LoVo (cell line): Measurements from ENCODE around the gene EPB41L4A.
"Not testable (repeated sequence)": the region's sequence is repeated elsewhere in the genome, so short reads cannot be mapped to it uniquely, and the experiment has no call there.

Source experiments
- DNase-seq: peaks from one replicate; pipeline ENCODE4 v3.0.0-alpha.2; 2016; ENCODE audit warnings: low spot score

Gene EPB41L4A

DNA sequence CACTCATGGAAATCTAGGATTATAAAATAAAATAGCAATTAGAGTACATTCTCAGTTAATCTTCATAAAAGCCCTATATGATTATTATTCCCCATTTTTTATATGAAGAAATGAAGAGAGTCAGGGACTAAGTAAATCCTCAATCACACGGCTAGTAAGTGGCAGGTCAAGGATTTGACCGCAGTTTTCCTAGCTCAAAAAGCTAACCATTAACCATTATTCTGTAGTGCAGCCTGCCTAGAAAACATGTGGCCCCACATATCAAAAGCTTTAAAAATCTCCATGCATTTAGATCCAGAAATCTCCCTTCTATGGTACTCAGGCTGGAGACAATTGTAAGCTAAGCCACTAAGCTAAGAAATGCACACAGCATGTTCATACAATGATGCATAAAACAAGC is 21.4 kb downstream of the EPB41L4A start:
- DNase-seq = no peak

GRCh38 chr5:112396430-112396829 is 22.6 kb downstream of the EPB41L4A start:
- no peak for DNase-seq

DNA sequence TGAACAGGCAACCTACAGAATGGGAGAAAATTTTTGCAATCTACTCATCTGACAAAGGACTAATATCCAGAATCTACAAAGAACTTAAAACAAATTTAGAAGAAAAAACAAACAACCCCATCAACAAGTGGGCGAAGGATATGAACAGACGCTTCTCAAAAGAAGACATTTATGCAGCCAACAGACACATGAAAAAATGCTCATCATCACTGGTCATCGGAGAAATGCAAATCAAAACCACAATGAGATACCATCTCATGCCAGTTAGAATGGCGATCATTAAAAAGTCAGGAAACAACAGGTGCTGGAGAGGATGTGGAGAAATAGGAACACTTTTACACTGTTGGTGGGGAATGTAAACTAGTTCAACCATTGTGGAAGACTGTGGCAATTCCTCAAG is 23.8 kb downstream of the EPB41L4A start:
- DNase-seq = not testable (repeated sequence)

DNA sequence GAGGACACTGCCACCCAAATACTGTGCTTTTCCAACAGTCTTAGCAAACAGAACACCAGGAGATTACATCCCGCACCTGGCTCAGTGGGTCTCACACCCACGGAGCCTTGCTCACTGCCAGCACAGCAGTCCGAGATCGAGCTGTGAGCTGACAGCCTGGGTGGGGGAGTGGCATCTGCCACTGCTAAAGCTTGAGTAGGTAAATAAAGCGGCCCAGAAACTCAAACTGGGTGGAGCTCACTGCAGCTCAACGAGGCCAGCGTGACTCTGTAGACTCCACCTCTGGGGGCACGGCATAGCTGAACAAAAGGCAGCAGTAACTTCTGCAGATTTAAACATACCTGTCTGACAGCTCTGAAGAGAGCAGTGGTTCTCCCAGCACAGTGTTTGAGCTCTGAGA is 28.8 kb downstream of the EPB41L4A start:
- no peak for DNase-seq

- DNase-seq = no peak
Measured at GRCh38 chr5:112388739-112389138, 30.3 kb downstream of the EPB41L4A start.

GRCh38 chr5:112388074-112388473 is 31.0 kb downstream of the EPB41L4A start:
- no peak for DNase-seq

GRCh38 chr5:112386766-112387165 is 32.3 kb downstream of the EPB41L4A start:
- no peak for DNase-seq

GRCh38 chr5:112385969-112386368 is 33.1 kb downstream of the EPB41L4A start:
- no peak for DNase-seq

- DNase-seq = no peak
Measured at GRCh38 chr5:112385566-112385965, 33.5 kb downstream of the EPB41L4A start.

DNA sequence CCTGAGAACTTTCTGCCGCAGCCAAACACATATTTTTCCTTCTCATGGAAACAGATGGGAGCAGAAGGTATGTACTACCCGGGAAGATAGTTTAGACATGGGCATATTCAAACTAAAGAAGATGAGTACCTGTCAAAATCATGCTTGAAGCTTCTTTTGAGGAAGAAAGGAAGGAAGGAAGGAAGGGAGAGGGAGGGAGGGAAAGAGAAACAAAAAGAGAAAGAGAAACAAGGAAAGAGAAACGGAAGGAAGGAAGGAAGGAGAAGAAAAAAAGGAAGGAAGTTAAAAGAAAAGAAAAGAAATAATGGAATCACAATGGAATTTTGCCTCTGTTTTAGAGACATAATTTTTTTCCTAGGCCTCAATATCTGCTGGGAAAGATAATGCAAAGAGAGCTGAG is 34.6 kb downstream of the EPB41L4A start:
- DNase-seq = no peak

- no peak for DNase-seq
Measured at GRCh38 chr5:112382886-112383285, 36.2 kb downstream of the EPB41L4A start.

- DNase-seq = no peak
Measured at GRCh38 chr5:112381521-112381920, 37.6 kb downstream of the EPB41L4A start.

DNA sequence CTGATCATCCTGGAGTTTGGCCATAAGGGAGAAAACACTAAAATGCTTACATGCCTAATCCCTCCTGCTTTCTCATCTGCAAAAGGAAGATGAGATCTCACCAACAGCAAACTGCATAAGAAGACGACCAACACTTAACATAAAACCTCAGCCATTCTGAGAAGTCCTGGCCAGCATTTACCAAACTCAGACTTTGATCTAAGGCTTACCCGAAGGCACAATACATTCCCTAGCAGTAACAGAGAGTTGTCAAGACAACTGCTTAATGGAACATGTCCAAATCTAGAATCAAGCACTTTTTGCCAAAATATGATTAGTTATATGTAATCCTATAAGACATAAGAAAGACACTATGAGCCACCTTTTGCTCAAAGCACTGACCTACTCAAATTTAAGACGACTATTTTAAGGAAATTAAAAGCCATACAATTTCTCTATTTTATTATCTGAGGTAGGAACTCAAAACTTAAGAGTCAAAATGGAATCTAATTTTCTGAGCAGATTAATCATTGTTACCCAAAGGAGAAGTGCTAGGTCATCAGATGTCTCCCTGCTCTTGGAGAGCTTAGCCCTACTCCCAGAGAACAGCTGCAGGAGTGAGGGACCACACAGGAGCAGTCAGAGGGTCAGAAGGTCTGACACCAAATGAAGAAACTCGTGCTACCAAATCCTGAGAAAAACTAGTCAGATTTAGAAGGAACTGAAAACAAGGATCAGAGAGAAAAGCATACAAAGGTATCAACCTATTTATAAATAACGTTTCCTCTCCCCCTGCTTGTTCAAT is 39.3 kb downstream of the EPB41L4A start:
- DNase-seq = no peak

GRCh38 chr5:112374818-112375217 is 44.3 kb downstream of the EPB41L4A start:
- no peak for DNase-seq

DNA sequence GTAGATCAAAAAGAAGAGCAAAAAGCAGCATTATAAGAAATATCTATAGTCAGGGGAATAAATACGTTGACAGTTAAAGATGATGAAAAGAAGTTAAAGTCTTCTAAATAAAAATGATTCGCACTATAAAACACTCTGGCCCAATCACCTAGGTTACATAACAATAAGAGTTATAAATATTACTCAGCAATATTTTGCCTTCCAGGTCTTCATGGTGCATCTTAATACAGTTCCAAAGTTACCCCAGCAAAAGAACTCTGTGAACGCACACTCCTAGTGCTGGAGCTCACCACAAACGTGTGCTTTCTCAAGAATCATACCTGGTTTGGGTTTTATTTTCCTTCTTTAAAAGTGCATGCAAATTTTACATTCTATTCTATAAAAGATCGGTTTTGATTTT is 44.7 kb downstream of the EPB41L4A start:
- DNase-seq = no peak

GRCh38 chr5:112373885-112374284 is 45.2 kb downstream of the EPB41L4A start:
- DNase-seq = no peak

DNA sequence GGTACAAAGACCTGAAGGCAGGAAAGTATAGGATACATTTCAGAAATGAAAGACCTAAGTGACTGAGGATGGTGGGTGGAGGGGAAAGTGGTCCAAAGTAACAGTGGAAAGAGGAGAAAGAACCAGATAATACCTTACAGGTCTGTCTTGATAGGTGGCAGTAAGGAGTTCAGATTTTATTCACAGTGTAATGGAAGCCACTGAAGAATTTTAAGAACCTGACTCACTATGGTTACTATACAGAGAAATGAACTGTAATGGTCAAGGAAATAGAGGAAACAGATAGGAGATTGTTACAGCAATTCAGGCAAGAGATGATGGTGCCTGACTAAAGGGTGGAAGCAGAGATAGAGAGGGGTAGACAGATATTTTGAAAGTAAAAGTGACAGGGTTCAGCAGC is 46.5 kb downstream of the EPB41L4A start:
- no peak for DNase-seq

GRCh38 chr5:112371067-112371466 is 48.0 kb downstream of the EPB41L4A start:
- DNase-seq = no peak

DNA sequence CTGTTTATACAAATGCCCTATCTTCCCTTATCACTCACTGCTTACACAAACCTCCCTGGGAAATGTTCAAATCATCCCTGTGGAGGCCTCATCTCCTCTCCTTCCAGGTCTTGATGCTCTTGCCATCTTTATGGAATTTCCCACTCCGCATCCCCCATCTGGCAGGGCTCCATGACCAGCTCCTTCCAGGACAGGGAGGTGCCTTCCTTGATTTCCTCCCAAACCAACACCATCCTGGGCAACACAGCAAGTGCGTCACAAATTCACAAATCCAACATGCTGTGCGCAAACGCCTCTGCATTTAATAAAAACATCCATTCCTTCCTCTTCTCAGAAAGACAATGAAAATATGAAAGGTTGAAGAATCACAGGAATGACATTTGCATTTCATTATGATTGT is 51.7 kb downstream of the EPB41L4A start:
- no peak for DNase-seq

- DNase-seq = no peak
Measured at GRCh38 chr5:112366987-112367386, 52.1 kb downstream of the EPB41L4A start.

DNA sequence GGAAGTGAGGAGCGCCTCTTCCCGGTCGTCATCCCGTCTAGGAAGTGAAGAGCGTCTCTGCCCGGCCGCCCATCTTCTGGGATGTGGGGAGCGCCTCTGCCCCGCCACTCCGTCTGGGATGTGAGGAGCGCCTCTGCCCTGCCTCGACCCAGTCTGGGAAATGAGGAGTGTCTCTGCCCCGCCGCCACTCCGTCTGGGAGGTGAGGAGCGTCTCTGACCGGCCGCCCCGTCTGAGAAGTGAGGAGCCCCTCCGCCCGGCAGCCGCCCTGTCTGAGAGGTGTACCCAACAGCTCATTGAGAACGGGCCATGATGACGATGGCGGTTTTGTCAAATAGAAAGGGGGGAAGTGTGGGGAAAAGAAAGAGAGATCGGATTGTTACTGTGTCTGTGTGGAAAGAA is 58.3 kb downstream of the EPB41L4A start:
- DNase-seq = not testable (repeated sequence)

GRCh38 chr5:112356178-112356956 is 62.7 kb downstream of the EPB41L4A start:
- no peak for DNase-seq

DNA sequence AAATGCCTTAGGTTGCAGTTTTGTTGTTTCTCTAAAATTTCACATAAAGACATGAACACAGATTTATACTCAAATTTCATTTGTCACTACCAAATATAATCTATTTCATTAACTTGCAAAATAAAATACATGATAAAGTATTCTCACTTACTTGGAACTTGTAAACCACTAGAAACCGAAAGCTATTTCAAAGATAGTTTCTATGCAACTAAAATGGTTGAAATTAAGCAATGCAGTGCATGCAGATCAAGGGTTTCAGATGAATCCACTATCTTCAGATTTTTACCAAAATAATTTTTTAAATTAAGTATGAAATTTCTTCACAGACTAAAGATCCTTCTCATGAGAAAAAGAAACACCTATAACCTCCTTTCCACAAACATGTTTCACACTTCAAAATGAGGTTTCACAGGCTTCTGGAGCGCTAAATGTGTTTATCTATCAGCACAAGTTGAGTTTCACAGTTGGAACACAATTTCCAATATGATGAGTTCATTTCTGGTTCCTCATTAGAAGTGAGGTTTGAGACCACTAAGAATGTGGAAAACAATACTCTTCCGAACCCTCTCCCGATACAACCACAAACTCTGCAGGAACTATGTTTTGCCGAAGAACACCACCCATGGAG is 63.9 kb downstream of the EPB41L4A start:
- no peak for DNase-seq
